ENCODE results near the gene PTPRK.

- TF ChIP-seq CTCF (IDR thresholded peaks at IDR 0.05) (no peak), POLR2A (IDR thresholded peaks at IDR 0.05) (no peak)
These were observed 442.1 kb downstream of the PTPRK start for GRCh38 chr6:128078276-128078675.

All from transverse colon (tissue), 3 donors.